Stomach smooth muscle (tissue), 2 donors: ENCODE measurements around the gene CRACR2B.

Experiments
- H3K27ac ChIP-seq: one replicate; pipeline ENCODE4 v1.7.0; 2013; ENCODE audit warnings: mild to moderate bottlenecking, low read length, inconsistent platforms
- H3K27me3 ChIP-seq, 2 donors: one replicate each; pipeline ENCODE4 v1.7.0; 2013; ENCODE audit warnings: low read length in 2 of 2; ENCODE audit not compliant: insufficient read depth in 2 of 2, control insufficient read depth in 1 of 2
- H3K36me3 ChIP-seq, 2 donors: one replicate each; pipeline ENCODE4 v1.7.0; 2013; ENCODE audit warnings: low read length in 2 of 2; ENCODE audit not compliant: control insufficient read depth in 2 of 2, insufficient read depth in 2 of 2
- H3K4me1 ChIP-seq: one replicate; pipeline ENCODE4 v1.7.0; 2013; ENCODE audit warnings: low read length; ENCODE audit not compliant: control insufficient read depth, insufficient read depth
- H3K4me3 ChIP-seq, 2 donors: one replicate each; pipeline ENCODE4 v1.7.0; 2013; ENCODE audit warnings: low read length in 2 of 2
- H3K9ac ChIP-seq, 2 donors: one replicate each; pipeline ENCODE4 v1.7.0; 2013; ENCODE audit warnings: low read length in 2 of 2, mild to moderate bottlenecking in 1 of 2
- H3K9me3 ChIP-seq, 2 donors: one replicate each; pipeline ENCODE4 v1.7.0; 2013; ENCODE audit warnings: low read length in 2 of 2; ENCODE audit not compliant: control insufficient read depth in 2 of 2
- donor health status: healthy.
- donor health status: Pancreatic carcinoma.

CRACR2B gene

DNA sequence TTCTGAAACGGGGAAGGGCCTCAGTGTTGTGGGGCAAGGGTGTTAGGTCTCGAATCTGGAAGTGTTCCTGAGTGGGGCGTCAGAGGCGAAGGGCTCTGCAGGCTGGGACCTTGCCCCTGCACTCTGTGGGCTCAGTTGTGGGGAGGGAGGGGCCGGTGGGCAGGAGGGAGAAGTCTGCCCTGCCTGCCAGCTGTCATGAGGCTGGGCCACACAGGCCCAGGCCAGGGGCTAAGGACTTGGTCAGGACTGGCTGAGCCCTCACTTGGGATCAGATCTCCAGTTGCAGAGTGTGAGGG, at the start of gene CRACR2B:
Gene CRACR2B (plus strand): TSS at position 23 of the 296 bp plus-strand sequence. CDS start 689 bp downstream, outside the sequence.
- Histone ChIP-seq H3K4me1 (peaks cover 53% of the 10 kb centered on the region), H3K9ac (no peak within 1 kb of the TSS), H3K9me3 (no peaks in the 10 kb centered on the region), H3K4me3 (peak within 1 kb of the TSS in 1 of 2 donors; percentile 52), H3K36me3 (peaks cover 0 to 8% of the 10 kb centered on the region in 2 donors), H3K27ac (no peak within 1 kb of the TSS), H3K27me3 (peaks cover 57 to 81% of the 10 kb centered on the region in 2 donors)

DNA sequence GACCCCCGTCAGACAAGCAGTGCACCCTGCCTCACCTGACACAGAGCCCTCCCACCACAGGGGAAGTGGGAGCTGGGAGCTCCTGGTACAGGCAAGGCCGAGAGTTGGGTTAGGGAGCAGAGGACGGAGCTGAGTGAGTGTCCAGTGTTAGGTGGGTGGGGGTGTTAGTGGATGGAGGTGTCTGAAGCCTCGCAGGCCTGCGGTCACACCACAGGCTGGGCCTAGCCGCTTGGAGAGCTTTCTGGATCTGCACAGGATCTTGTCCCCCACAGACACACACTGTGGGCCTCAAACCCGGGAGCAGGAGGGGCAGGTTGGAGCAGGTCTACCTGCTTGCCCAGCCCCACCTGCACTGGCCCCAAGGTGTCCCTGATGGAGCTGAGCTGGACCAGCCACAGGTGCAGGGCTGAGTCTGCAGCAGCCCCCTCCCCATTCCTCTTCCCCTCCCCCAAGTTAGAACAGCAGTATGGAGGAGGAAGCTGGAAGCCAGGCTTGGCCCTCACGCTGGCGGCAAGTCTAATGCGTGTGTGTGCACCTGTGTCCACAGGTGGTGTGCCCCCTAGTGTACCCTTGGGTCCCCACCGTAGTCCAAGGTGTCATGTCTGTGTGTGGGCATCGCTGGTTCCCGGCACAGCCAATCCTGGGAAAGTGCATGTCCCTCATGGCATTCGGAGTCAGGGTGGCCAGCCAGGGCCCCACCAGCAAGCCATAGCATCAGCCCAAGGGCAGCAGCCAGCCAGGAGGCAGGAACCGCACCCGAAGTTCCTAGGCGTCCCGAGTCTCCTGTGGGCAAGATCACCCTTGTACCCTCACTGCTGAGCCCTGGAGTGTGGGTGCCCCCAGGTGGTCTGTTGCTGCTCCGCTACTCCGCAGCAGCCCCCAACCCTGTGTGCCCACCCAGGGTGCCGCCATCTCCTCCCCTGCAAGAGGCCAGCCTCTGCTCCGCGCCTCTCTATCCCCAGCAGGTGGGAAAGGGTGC, 48.5 kb upstream of the CRACR2B start:
- Histone ChIP-seq H3K36me3 (peaks cover 0 to 2% of the 10 kb centered on the region in 2 donors), H3K9ac (no peak overlapping the region), H3K4me1 (peaks cover 42% of the 10 kb centered on the region), H3K9me3 (no peaks in the 10 kb centered on the region), H3K27me3 (no peaks in the 10 kb centered on the region), H3K4me3 (no peak overlapping the region), H3K27ac (no peak overlapping the region)

DNA sequence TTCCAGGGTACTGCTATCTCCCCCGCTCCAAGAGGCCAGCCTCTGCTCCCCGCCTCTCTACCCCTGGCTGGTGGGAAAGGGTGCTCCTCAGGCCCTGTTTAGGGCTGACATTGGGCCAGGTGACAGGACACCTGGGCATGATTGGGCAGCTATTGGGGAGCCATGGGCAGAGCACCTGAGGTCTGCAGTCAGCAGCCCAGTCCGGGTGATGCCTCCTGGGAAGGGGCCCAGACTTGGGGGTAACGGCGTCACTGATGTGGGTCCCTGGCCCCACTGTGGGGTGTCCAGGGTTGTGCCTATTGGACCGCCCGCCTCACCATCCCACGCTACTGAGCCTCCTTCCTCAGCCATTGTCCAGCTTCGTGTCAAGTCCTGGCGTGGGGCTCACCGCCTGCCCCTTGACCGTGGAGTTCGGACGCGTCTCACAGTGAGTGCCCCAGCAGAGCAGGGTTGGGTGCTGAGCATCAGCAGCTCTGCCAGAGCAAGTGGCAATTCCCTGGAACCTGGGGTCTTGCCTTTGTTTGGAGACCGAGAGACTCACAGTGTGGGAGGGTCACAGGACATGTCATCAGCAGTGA, 47.7 kb upstream of the CRACR2B start:
- H3K27ac ChIP-seq = no peak overlapping the region
- peaks cover 0 to 2% of the 10 kb centered on the region in 2 donors for H3K36me3 ChIP-seq
- H3K9me3 ChIP-seq = no peaks in the 10 kb centered on the region
- H3K9ac ChIP-seq = no peak overlapping the region
- no peaks in the 10 kb centered on the region for H3K27me3 ChIP-seq
- peaks cover 38% of the 10 kb centered on the region for H3K4me1 ChIP-seq
- H3K4me3 ChIP-seq = no peak overlapping the region

DNA sequence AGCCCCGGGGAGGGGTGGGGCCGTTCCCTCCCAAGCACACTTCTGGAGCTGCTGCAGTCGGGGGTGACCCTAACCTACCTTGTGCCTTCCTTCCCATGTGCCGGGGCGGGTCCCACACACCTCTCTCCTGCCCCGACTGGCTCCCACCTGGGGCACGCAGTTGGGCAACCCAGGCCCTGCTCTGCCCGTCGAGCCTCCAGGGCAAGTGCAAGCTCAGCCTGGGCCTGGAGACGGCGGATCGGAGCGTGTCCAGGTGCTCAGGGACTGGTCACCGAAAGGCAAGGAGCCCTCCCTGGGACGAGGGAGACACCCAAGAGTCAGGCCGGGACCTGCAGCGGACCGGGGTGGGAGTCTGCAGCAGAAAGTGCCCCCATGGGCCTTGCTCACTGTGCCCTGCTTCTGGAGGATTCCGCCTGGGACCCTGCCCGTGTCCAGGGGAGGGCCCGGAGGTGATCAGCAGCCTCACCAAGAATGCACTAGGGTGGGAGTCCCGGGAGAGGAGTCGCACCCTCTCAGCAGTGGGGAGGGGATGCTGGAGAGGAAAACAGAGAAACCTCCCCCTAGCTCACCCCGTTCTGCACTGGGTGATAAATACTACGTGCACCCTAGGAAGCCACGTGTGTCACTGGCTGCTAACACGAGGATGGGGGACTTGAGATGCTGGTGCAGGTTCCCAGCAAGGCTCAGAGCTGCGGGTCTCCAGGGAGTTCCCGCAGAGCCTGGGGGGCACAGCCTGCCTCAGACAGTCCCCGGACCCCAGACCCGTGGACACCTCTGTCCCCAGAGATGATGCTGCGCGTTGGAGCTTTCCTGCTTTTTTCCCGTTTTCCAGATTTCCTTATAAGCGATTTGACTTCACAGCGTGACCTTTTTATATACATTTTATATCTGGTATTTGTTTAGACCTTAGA, 45.2 kb upstream of the CRACR2B start:
- no peaks in the 10 kb centered on the region for H3K9me3 ChIP-seq
- no peak overlapping the region for H3K4me3 ChIP-seq
- H3K4me1 ChIP-seq = peaks cover 20% of the 10 kb centered on the region
- H3K9ac ChIP-seq = no peak overlapping the region
- peaks cover 0 to 2% of the 10 kb centered on the region in 2 donors for H3K36me3 ChIP-seq
- no peak overlapping the region for H3K27ac ChIP-seq
- no peaks in the 10 kb centered on the region for H3K27me3 ChIP-seq

- Histone ChIP-seq H3K4me1 (peaks cover 14% of the 10 kb centered on the region), H3K27me3 (no peaks in the 10 kb centered on the region), H3K36me3 (peaks cover 0 to 2% of the 10 kb centered on the region in 2 donors), H3K27ac (no peak overlapping the region), H3K9ac (peak overlapping the region; percentile 6 to 36), H3K9me3 (no peaks in the 10 kb centered on the region), H3K4me3 (peak overlapping the region in 1 of 2 donors; percentile 29)
Observed at GRCh38 chr11:783581-784015, 44.1 kb upstream of the CRACR2B start.

- no peak overlapping the region for H3K27ac ChIP-seq
- H3K9ac ChIP-seq = no peak overlapping the region
- H3K4me1 ChIP-seq = peaks cover 11% of the 10 kb centered on the region
- no peaks in the 10 kb centered on the region for H3K36me3 ChIP-seq
- no peak overlapping the region for H3K4me3 ChIP-seq
- H3K9me3 ChIP-seq = no peaks in the 10 kb centered on the region
- peaks cover 15 to 18% of the 10 kb centered on the region in 2 donors for H3K27me3 ChIP-seq
Observed at GRCh38 chr11:786235-787083, 41.3 kb upstream of the CRACR2B start.

- Histone ChIP-seq H3K4me3 (no peak overlapping the region), H3K36me3 (no peaks in the 10 kb centered on the region), H3K27ac (no peak overlapping the region), H3K27me3 (peaks cover 15 to 18% of the 10 kb centered on the region in 2 donors), H3K9me3 (no peaks in the 10 kb centered on the region), H3K4me1 (peaks cover 11% of the 10 kb centered on the region), H3K9ac (no peak overlapping the region)
Observed at GRCh38 chr11:787084-787675, 40.5 kb upstream of the CRACR2B start.

DNA sequence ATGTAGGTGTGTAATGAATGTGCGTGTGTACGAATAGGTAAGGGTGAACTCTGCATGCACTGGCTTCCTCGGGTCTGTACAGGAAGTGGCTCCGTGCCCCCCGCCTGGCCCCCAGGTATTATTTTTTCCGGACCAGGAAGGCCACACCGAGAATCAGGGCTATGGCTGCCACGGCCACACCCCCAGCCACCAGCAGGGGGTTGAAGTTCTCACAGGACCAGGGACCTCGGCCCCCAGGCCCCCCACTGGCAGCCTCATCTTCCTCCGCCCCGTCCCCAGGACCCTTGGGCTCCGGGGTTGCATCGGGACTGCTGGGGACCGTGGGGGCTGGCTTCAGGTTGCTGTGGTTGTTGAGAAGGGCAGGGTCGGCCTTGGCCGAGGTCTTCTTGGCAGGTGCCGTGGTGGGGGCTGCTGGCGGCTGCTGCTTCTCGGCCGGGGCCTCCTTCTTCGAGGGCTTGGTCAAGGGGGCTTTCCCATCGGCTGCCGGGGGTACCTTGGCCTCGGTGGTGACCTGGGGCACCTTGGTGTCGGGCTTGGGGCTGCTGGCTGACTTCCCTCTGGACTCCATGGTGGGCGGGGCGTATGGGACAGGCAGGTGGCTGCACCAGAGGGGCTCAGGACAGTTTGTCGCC, 39.6 kb upstream of the CRACR2B start:
- peaks cover 11% of the 10 kb centered on the region for H3K4me1 ChIP-seq
- H3K4me3 ChIP-seq = no peak overlapping the region
- peaks cover 15 to 18% of the 10 kb centered on the region in 2 donors for H3K27me3 ChIP-seq

More for the DNA sequence above, 39.6 kb upstream of the CRACR2B start:
- no peaks in the 10 kb centered on the region for H3K36me3 ChIP-seq
- no peak overlapping the region for H3K9ac ChIP-seq
- no peaks in the 10 kb centered on the region for H3K9me3 ChIP-seq
- H3K27ac ChIP-seq = no peak overlapping the region
